COLO668 (cell line): ENCODE data around the gene TMEM232.

Experiments used
- DNase-seq: peaks from one replicate; lab custom pipeline; 2025; ENCODE audit not compliant: unreplicated experiment; lab: John Stamatoyannopoulos, UW

The TMEM232 gene

DNA sequence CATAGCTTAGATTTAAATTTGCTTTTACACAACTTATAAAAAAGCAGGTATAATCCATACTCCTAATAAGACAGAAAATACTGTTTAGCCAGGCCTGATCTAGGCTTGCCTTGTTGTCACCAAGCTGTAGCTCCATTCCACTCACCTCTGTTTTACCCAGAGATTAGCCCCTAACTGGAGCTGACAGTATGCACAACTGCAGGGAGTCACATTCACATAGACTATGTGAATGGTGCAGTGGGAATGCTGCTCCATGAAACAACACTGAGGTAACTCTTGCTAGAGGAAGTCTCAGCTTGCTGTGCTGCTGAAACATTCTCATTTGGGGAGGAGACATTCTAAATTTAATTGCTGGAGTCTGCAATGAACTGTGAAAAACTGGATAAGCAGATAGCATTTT lies 209.1 kb downstream of the TMEM232 start:
- DNase-seq = no peak

DNA sequence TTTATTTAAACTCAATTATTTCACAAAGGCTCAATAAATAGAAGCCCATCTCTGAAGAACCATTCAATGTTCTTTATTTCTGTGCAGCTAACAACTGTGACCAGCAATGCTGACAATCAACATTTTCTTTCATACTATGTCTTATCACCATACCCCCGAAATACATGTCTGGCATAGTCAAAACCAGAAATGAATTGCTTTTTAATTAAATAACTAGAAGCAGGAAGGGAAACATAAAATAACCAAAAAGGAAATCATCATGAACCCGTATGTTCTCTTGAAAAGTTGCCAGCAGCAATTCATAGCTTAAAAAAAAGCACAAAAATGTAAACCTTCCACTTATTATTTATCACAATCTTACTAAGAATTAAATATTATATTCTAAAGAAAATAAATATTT lies 212.4 kb downstream of the TMEM232 start:
- DNase-seq = no peak

DNA sequence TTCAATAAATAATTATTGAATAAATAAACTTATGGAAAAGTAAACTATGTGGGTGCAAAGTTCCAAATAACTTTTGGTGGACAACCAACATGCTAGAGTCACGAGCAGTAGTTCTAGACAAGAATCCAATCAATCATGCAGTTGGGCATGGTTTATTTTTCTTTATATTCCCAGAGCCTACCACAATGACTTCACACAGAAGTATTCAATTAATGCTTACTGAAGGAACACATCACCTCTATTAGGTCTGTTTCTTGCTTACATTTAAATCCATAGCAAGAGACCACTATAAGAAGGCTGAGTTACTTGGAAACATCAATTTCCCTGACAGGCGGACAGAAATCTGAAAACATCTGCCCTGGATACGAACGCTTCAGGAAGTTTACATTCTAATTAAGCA lies 214.2 kb downstream of the TMEM232 start:
- no peak for DNase-seq

DNA sequence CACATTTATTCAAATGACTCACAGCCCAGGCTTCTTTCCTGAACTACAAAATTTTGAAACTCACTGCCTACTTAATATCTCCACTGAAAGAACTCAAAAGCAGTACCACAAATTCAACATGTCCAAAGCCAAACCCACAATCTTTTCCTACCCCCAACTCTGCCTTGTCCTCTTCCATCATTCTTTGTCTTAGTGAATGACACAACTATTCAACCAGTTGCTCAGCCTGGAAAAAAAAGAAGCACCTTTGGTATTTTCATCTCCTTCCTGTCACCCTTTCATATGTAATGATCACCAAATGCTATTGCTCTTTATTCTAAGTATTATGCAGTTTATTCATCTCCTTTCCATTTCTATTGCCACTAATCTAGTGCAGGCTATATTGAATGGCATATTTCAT lies 216.3 kb downstream of the TMEM232 start:
- no peak for DNase-seq

DNA sequence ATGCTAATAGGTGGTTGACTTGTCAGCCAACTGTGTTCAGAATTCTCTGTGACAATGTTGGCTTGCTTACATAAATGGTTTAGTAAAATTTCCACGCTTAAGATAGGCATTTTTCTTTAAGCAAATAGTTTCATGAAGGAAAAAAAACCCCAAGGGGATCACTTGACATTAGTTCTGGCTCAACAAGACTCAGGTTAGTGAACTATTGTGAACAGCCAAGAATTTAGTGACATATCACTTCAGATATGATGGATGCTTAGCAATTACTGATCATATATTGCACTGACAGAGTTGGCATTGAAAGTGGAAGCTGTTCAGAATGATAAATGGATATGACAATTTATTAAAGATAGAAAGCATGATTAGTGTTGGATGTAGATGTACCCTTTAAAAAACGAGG lies 218.5 kb downstream of the TMEM232 start:
- no peak for DNase-seq

DNA sequence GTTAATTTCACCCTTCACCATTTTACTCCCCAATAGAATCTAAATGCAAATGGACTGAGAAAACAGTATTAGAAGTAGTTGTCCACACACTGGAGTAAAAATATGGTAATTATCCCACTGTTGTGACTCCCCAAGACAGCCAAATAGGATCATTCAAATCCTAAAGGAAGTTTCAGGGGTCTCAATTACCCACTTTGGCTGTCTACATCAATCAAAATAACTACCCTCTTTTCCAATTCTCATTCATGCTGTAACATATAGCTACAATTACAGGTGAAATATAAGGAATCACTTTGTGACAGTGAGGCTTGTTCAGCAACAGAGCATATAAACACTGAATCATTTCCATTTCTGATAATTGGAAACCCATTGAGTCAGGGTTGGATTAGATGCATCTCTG lies 220.1 kb downstream of the TMEM232 start:
- DNase-seq = no peak

DNA sequence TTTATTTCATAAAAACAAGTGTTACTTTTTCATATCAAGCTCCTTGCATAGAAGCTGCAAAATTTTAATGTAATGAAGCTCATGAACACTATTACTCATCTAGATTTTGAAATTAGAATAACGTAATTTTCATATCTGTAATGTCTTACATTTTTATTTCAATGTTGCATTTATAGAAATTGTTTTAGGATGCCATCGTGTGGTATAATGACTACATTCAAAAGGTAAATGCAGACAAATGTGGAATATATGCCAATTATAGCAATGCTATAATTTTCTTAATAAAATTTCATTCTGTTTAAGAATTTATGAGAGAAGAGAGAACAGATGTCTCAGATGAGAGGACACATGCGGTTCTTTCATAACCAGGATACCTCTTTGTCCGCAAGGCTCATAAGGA lies 230.2 kb downstream of the TMEM232 start:
- no peak for DNase-seq

DNA sequence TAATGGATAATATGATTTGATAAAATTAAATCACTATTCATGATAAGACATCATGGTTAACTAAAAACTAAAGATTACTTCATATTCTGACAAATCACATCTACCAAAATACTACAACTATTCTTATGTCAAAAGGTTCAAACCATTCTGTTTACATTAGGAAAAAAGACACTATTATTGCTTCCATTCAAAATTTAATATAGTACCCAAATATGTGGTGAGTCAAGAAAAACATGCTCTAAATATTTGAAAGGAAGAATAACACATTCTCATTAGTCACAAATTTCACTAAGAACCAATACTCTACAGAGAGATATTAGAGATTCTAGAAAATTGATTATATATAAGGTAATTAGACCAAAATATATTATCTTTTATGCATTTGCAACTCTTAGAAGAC lies 234.0 kb downstream of the TMEM232 start:
- DNase-seq = no peak

DNA sequence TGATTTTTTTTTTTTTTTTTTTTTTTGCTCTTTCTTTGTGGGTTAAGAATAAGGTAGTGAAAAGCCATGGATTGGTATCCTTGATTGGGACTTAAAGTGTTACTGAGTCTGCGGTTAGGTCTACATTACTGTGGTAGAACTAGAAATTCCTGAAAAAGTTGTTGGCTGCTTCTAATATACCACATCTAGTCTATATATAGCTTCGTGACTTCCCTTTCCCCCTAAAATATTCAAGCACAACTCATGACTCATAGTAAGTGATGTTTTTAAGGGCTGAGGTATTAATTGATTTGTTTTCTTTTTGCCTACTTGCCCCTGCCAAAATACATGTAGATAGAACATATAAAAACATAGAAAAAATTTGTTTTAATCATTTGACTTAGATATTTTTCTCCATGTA lies 247.6 kb downstream of the TMEM232 start:
- no peak for DNase-seq

DNA sequence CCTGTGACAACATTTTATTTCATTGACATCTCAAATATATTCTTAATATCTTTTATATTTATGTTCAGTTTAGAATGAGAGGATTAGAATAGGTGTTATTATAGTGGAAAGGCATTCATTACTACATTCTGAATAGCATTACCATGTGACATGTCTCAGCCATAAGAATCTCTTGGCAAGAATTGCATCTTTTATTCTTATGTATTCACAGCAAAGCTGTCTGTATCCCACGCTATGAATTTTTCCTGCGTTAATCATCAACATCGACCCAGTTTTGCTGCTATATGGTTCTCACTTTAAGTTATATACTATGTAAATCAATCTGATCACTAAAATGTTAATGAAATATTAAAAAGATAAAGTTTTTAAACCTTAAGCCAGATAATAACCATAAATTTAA lies 248.6 kb downstream of the TMEM232 start:
- DNase-seq = no peak

DNA sequence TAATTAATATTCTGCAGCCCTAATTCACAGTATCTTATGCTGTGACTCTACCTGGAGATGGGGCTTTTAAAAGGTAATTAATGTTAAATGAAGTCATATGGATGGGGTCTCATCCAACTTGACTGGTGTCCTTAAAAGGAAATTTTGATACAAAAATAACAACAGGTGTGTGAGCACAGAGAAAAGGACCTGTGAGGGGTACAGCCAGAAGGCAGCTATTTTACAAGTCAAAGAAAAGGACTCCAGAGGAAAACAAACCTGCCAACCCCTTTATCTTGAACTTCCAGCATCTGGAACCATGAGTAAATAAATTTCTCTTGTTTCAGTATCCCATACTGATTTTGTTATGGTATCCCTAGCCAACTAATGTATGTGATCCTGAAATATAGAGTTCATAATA lies 250.3 kb downstream of the TMEM232 start:
- no peak for DNase-seq

DNA sequence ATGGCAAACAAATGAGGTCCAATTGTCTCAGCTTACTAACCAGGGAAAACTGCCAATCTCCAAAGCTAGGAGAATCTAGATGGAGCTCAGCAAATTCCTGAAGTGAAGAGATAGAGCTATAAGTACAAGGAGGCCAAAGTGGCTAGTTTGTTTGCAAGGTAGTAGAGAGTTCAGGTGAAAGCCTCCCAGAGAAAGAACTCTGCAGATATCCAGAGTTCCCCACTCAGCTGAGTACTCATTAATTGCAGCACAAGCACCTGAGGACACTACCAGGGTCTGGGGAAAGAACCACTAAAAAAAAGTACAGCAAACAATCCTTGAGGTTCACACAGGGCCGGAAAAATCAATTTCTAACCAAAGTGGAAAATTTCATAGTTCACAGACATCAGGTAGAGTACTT lies 250.9 kb downstream of the TMEM232 start:
- DNase-seq = no peak

DNA sequence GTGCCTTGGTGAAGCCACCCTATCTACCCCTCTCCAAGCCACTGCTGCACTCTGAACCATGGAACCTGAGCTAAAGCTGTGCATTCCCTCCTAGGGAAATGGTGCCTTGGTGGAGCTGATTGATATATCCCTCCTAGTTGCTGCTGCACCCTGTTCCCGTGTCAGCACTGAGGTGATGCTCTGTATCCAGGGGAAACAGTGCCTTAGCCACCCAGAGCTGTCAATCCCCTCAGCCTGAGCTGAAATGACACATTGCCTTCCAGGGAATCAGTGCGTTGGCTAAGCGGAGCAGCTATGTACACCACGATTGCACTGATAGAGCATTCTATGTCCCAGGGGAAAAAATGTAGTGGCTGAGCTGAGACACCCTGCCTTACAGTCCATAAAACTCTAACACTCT lies 257.0 kb downstream of the TMEM232 start:
- DNase-seq = no peak

DNA sequence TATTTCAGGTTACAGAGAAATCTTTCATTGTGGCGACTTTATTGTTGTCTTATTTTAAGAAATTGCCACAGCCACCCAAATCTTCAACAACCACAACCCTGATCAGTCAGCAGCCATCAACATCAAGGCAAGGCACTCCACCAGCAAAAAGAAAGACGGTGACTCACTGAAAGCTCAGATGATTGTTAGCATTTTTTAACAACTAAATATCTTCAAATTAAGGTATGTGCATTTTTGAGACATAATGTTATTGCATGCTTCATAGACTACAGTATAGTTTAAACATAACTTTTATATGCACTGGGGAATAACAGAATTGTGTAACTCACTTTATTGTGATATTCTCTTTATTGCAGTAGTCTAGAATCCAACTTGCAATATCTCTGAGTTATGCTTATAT lies 263.4 kb downstream of the TMEM232 start:
- no peak for DNase-seq

DNA sequence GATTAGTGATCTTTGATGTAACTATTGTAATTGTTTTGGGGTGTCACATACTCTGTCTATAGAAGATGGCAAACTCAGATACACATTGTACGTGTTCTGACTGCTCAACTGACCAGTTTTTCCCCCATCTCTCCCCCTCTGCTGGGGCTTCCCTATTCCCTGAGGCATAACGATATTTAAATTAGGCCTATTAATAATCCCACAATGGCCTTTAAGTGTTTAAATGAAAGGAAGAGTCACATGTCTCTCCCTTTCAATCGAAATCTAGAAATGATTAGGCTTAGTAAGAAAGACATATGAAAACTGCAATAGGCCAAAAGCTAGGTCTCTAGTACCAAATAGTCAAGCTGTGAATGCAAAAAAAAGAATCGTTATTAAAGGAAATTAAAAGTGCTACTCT lies 265.6 kb downstream of the TMEM232 start:
- DNase-seq = no peak

DNA sequence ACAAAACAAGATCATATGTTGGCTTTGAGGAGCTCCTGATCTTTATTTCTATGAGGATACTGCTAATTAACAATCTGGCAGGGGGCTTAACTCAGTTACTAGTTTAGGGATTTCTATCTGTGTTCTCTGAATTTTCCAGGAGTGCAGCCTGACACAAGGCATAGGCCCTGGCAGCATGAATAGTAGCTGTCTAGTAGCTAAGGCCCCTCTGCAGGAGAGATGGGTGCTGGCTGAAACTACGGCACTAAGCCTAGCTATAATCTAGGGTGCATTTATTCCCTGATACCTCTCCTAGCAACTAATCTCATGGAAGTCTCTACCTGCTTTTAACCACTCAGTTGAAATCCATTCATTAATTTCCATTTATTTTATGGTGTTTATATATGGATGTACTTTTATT lies 268.2 kb downstream of the TMEM232 start:
- no peak for DNase-seq

DNA sequence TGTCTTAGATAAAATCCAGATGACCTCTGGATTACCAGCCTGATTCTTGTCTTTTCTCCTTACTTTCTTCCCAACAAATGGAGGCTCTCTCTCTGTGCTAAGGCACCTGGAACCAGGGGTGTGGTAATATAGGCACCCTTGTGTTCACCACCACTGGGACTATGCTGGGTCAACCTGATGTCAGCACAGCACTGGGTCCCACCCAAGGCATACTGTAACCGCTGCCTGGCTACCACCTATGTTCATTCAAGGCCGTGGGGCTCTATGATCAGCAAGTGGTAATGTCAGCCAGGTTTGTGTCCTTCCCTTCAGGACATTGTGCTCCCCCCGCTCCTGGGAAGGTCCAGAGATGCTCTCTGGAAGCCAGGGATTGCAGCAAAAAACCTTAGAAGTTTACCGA lies 283.6 kb downstream of the TMEM232 start:
- no peak for DNase-seq

DNA sequence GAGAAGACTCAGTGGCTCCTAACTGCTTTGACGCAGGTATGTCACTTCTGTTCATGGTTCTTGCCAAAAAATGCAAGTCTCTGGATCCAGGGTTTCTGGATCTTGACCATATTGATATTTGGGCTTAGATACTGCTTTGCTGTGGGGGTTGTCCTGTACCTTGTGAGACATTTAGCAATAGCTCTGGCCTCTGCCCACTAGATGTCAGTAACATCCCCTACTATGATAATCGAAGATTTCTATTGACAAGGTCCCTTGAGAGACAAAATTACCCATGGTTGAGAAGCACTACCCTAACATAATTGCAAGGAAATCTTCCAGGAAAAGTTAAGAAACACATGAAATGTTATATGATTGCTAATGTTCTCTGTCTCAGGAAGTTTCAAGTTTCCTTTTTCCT lies 285.4 kb downstream of the TMEM232 start:
- no peak for DNase-seq

DNA sequence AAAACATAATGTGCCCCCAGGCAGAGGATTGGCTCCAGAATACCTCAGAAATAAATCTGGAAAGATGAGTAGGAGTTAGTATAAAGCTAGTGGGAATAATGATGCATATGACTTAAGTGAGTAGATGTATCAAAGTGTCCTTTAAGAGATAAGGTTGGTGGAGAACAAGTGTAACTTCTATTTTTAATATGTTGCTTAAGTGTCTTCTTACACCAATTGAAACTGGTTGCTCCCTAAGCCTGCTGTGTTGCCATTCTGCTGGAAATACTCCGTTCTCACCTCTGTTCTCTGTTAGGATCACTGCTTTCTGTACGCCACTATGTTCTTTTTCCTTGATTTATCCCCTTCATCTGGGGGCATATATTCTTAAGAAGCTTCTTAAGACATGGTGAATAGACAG lies 286.4 kb downstream of the TMEM232 start:
- DNase-seq = no peak

DNA sequence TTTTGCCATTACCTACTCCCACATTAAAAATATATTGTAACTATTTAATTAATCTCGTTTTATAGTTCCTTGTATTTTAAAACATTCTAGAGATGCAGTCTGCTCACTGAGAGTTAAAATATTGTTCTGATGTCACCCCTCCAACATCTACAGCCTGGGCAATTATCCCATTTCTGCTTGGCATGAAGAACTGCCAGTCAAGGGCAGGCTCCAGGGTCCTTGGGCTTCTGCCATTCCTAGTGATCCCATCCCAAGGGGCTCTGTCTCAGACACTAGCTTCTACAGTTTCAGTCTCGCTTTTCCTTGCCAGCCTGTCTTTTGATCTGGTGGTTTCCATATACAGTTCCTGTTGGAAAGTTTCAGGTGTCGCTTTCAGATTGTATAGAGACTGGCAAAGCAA lies 287.2 kb downstream of the TMEM232 start:
- no peak for DNase-seq

DNA sequence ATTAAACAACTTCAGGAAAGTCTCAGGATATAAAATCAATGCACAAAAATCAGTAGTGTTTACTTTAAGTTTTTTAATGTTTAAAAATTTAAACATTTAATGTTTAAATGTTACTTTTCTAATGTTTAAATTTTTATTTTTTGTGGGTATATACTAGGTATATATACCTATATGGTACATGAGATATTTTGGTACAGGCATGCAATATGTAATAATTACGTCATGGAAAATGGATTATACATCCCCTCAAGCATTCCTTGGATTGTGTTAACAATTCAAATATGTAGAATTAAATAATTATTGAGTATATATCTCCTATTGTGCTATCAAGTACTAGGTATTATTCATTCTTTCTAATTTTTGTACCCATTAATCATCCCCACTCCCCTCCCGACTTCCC lies 291.3 kb downstream of the TMEM232 start:
- no peak for DNase-seq

DNA sequence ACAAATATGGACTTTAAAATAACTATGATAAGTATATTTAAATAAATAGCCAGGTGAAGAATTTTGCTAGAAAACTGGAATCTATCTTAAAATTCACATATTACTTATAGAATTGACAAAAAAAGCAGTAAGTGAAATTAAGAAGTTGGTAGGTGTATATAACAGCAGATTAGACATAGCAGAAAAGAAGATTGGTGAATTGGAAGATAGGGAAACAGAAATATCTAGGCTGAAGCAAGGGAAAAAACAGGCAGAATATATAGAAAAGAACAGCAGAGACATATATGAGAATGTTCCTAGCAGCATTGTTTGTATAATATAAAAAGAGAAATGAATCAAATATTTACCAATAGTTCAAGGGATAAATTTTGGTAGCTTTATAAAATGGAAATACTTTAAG lies 294.9 kb downstream of the TMEM232 start:
- no peak for DNase-seq

DNA sequence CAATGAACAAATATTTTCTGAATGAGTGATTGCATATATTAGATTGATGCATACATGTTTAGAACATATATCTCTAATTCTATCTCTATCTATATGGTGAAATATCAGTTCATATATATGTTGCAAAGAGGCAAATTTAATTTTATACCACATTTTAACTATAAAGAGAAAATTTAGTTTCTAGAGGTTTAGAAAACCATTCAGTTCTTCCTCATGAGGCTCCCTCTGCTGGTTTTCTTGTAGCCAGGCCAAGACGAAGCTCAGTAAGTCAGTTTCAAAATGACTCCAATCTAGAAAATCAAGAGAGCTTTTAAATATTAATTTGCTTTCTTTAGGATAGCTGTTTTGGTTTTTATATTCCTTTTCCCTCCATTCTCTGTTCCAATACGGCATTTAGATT lies 312.1 kb downstream of the TMEM232 start:
- DNase-seq = no peak

DNA sequence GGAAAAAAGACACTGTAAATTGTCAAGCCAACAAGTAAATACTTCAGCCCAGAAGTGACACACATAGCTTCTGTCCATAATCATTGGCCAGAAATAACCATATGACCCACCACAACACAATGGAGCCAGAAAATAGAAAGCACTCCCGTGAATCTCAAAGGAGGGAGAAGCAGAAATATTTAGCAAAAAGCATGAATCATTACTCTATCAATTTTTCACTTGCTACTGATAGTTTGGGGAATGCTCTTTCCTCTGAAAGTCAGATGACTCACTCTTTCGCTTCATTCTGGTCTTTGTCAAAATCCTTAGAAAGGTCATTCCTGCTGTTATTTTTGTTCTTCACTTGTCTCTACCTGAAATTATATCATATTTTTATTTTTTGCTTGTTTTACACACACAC lies 312.6 kb downstream of the TMEM232 start:
- DNase-seq = no peak
